GM18511 (cell line): ENCODE measurements around the gene N4BP3.

ENCODE experiments used
- ATAC-seq: cut with Tn5 transposase; IDR thresholded peaks from one replicate; pipeline ENCODE4 v1.9.1; 2021; ENCODE audit warnings: mild to moderate bottlenecking, moderate library complexity; ENCODE audit not compliant: unreplicated experiment

Gene N4BP3

GRCh38 chr5:178103612-178104011 lies 9.7 kb upstream of the N4BP3 start:
- ATAC-seq, result no peak

GRCh38 chr5:178104492-178104891 lies 8.8 kb upstream of the N4BP3 start:
- ATAC-seq, result no peak

GRCh38 chr5:178106086-178106485 lies 7.2 kb upstream of the N4BP3 start:
- ATAC-seq, result no peak

- peak; percentile 76 for ATAC-seq
These were observed 6.6 kb upstream of the N4BP3 start for GRCh38 chr5:178106556-178107239.

- no peak for ATAC-seq
These were observed 5.5 kb upstream of the N4BP3 start for GRCh38 chr5:178107756-178108310.

GRCh38 chr5:178108446-178108845 lies 4.9 kb upstream of the N4BP3 start:
- no peak for ATAC-seq

- no peak for ATAC-seq
These were observed 4.4 kb upstream of the N4BP3 start for GRCh38 chr5:178108966-178109365.

GRCh38 chr5:178110511-178110910 lies 2.8 kb upstream of the N4BP3 start:
- ATAC-seq, result no peak

- ATAC-seq, result no peak
These were observed 1.4 kb upstream of the N4BP3 start for GRCh38 chr5:178111925-178112324.

GRCh38 chr5:178112545-178112944 lies 787 bp upstream of the N4BP3 start:
- no peak for ATAC-seq

- ATAC-seq, result peak; percentile 19
These were observed 551 bp downstream of the N4BP3 start for GRCh38 chr5:178113841-178114324.

- no peak for ATAC-seq
These were observed 1.2 kb downstream of the N4BP3 start for GRCh38 chr5:178114325-178115135.

GRCh38 chr5:178115136-178115813 lies 1.9 kb downstream of the N4BP3 start:
- ATAC-seq, result peak; percentile 26

GRCh38 chr5:178115814-178116142 lies 2.4 kb downstream of the N4BP3 start:
- ATAC-seq, result no peak

GRCh38 chr5:178116143-178116885 lies 3.0 kb downstream of the N4BP3 start:
- peak; percentile 37 for ATAC-seq

- ATAC-seq, result no peak
These were observed 4.8 kb downstream of the N4BP3 start for GRCh38 chr5:178117923-178118701.

GRCh38 chr5:178119915-178120606 lies 6.7 kb downstream of the N4BP3 start:
- no peak for ATAC-seq

GRCh38 chr5:178120607-178121357 lies 7.5 kb downstream of the N4BP3 start:
- peak; percentile 85 for ATAC-seq
